OCI-LY7 (cell line): ENCODE measurements around the gene CST3.

Source experiments
- CTCF ChIP-seq: fragments of 200-600 bp; sonication (generic); conservative IDR thresholded peaks from 2 replicates; pipeline ENCODE4 v1.5.1; 2014; ENCODE audit warnings: mild to moderate bottlenecking, antibody characterized with exemption, low read length, moderate library complexity, mixed read lengths
- EZH2phosphoT487 ChIP-seq: fragments of 200-600 bp; sonication (generic); IDR thresholded peaks from 2 replicates; pipeline ENCODE4 v1.6.1; 2018; ENCODE audit warnings: low read depth, borderline replicate concordance, mild to moderate bottlenecking, mixed run types, antibody characterized with exemption, low read length, moderate library complexity, mixed read lengths

- TF ChIP-seq CTCF = no peak
- no peak for TF ChIP-seq EZH2phosphoT487
Observed at GRCh38 chr20:23639490-23639958, 1.8 kb upstream of the CST3 start.
